GM19463 (cell line): Measurements from ENCODE around the gene DNAH14.
"Not testable (repeated sequence)": the region's sequence is repeated elsewhere in the genome, so short reads cannot be mapped to it uniquely, and the experiment has no call there.

Source experiments
- ATAC-seq: cut with Tn5 transposase; IDR thresholded peaks from one replicate; pipeline ENCODE4 v1.9.1; 2021; ENCODE audit warnings: mild to moderate bottlenecking, moderate library complexity; ENCODE audit not compliant: unreplicated experiment

Gene DNAH14

DNA sequence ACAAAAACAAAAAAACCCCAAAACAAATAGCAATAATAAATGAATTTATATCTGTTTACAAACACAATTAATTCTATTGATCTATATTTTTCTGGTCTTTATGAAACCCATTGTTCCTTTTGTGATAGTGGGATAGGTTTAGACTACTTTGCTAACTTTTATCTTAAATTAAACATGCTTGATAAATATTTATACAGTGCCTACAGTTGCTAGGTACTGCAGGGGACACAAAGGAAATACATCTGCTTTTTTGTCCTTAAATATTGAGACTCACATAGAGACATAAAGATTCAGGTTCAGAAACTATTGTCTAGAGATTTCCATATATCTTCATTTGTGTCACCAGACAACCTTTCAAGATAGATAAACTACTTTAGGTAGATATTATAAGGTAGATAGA lies 8.5 kb upstream of the DNAH14 start:
- ATAC-seq, result no peak

DNA sequence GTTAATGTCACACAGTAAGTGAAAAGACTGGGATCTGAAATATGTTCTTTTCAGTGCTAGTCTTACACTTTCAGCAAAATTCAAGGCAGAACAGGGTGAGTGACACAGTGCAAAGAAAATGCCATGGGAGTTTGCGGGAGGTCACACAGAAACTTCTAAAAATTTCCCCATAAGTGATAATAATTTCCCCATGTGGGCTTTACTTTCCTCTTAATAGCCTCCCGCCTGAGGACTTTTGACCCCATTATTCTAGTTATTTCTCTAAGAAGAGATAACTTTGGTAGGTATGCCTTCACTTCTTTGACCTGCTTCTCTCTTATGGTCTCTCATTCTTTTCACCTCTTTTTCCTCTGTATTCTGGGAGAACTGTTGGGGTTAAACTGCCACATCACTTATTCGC lies 8.1 kb upstream of the DNAH14 start:
- no peak for ATAC-seq

DNA sequence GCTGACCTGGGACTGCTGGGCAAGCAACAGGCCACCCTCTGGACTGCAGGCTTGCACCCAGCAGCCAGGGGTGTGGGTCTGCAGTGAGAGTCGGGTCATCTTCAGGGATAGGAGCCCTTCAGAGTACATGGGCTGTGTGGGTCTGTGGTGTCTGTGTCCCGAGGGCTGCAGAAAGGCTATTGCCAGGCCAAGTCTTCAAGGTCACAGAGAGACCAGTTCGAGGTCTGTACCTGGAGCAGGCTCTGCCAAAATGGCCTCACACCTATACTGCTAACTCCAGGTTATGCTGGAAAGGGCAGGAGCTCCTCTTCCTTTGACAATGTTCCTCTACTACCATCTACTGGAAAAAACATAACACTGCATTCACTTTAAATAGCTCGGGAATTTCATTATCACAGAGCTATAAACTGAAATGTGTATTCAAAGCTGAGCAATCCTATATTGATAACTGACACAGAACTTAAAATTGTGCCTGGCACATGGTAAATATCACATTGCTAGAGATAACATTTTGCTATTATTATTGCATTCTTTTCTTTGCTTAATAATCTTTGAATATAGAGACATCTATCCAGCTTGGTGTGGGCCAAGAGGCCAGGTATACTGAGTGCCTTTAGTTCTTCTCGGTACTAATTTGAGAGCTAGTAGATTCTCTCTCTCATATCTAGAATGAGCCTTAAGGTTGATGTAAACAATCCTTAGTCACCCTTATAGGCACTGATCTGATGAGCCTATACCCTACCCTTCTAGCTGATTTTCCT lies 6.9 kb upstream of the DNAH14 start:
- ATAC-seq, result peak; percentile 71

DNA sequence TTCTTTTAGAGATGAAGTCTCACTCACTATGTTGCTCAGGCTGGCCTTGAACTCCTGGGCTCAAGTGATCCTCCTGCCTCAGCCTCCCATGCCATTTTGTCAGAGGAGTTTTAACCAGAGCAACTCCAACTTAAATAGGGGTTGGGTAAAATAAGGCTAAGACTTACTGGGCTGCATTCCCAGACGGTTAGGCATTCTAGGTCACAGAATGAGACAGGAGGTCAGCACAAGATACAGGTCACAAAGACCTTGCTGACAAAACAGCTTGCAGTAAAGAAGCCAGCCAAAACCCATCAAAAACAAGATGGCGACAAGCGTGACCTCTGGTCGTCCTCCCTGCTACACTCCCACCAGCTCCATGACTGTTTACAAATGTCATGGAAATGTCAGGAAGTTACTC lies 5.7 kb upstream of the DNAH14 start:
- ATAC-seq, result no peak

DNA sequence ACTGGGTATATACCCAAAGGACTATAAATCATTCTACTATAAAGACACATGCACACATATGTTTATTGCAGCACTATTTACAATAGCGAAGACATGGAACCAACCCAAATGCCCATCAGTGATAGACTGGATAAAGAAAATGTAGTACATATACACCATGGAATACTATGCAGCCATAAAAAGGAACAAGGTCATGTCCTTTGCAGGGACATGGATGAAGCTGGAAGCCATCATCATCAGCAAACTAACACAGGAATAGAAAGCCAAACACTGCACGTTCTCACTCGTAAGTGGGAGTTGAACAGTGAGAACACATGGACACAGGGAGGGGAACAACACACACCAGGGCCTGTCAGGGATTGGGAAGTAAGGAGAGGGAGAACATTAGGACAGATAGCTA lies 1.8 kb upstream of the DNAH14 start:
- ATAC-seq, result not testable (repeated sequence)

DNA sequence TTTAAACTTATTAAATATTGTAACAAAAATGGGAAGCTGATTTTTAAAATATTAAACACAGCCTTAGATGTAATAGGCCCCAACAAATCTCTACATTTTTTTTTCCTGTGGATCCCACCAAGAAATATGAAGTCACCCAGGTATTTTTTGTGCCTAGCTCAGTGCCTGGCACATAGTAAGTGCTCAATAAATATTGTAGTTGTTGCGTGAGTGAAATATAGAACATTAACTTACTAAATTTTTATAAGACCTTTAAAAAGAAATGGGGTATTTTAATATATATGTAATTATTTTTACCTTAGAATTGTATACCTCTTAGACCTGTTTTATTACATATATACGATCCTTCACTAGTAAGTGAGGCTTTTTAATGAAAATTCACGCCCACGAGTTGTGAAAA lies 569 bp upstream of the DNAH14 start:
- ATAC-seq, result no peak

DNA sequence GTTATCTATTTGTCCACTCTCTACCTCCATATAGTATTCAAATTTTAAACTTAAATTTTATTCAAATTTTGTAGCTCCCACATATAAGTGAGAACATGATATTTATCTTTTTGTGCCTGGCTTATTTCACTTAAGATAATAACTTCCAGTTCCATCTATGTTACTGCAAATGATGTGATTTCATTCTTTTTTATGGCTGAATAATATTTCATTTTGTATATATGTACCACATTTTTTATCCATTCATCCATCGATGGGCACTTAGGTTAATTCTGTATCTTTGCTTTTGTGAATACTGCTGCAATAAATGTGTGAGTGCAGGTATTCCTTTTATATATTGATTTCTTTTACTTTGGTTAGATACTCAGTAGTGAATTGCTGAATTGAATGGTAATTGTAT lies 2.1 kb downstream of the DNAH14 start:
- no peak for ATAC-seq

DNA sequence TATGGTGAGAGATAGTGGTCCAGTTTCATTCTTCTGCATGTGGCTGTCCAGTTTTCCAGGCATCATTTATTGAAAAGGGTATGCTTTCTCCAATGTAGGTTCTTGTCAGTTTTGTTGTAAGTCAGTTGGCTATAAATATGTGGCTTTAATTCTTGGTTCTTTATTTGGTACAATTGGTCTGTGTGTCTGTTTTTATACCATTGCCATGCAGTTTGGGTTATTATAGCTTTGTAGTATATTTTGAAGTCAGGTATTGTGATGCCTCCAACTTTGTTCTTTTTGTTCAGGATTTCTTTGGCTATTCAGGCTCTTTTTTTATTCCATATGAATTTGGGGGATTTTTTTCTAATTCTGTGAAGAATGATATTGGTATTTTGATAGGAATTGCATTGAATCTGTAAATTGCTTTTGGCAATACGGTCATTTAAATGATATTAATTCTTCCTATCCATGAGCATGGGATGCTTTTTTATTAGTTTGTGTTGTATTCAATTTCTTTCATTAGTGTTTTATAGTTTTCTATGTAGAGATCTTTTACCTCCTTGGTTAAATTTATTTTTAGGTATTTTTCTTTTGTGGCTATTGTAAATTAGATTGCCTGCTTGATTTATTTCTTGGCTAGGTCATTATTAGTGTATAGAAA lies 3.3 kb downstream of the DNAH14 start:
- ATAC-seq, result no peak

DNA sequence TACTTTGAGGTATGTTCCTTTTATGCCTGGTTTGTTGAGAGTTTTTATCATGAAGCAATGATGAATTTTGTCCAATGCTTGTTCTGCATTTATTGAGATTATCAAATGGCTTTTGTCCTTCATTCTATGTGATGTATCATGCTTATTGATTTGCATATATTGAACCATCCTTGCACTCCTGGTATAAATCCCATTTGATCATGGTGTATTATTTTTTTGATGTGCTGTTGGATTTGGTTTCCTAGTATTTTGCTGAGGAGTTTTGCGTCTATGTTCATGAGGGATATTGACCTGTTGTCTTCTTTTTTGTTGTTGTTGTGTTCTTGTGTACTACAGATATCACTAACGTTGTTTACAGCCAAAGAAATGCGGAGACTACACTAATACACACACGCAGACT lies 4.1 kb downstream of the DNAH14 start:
- no peak for ATAC-seq

DNA sequence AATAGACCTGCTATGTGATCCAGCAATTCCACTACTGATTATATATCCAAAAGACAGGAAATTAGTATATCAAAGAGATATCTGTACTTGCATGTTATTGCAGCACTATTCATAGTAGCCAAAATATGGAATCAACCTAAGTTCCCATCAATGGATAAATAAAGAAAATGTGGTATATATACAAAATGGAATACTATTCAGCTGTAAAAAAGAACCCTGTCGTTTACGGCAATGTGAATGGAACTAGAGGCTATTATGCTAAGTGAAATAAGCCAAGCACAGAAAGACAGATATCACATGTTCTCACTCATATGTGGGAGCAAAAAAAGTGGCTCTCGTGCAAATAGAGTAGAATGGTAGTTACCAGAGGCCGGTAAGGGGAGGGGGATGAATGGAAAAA lies 9.2 kb downstream of the DNAH14 start:
- ATAC-seq, result no peak

DNA sequence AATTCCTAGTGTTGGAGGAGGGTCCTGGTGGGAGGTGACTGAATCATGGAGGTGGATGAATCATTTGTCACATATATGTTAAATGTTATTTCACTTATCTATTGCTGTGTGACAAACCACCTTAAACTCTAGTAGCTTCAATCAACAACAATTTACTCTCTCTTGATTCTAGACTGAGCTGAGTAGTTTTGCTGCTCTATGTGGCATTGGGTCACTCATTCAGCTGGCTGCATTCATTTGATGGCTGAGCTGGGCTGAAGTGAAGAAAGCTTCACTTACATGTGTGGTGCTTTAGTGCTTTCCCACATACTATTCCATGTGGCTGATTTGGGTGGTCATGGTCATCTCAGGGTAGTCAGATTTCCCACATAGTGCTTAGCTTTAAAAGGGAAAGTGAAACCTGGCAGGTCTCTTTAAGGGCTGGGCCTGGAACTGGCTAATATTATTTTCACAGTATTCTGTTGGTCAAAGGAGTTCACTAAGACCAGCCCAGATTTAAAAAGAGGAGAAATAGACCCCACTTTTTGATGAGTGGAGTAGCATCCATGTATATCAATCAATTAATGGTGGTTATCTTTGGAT lies 10.5 kb downstream of the DNAH14 start:
- no peak for ATAC-seq

DNA sequence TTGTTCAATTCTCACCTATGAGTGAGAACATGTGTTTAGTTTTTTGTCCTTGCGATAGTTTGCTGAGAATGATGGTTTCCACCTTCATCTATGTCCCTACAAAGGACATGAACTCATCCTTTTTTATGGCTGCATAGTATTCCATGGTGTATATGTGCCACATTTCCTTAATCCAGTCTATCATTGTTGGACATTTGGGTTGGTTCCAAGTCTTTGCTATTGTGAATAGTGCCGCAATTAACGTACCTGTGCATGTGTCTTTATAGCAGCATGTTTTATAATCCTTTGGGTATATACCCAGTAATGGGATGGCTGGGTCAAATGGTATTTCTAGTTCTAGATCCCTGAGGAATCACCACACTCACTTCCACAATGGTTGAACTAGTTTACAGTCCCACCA lies 11.3 kb downstream of the DNAH14 start:
- ATAC-seq, result not testable (repeated sequence)

DNA sequence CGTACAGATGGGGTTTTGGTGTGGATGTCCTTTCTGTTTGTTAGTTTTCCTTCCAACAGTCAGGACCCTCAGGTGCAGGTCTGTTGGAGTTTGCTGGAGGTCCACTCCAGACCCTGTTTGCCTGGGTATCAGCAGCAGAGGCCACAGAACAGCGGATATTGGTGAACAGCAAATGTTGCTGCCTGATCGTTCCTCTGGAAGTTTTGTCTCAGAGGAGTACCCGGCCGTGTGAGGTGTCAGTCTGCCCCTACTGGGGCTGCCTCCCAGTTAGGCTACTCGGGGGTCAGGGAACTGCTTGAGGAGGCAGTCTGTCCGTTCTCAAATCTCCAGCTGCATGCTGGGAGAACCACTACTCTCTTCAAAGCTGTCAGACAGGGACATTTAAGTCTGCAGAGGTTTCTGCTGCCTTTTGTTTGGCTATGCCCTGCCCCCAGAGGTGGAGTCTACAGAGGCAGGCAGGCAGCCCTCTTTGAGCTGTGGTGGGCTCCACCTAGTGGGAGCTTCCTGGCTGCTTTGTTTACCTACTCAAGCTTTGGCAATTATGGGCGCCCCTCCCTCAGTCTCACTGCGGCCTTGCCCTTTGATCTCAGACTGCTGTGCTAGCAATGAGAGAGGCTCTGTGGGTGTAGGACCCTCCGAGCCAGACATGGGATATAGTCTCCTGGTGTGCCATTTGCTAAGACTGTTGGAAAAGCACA lies 16.3 kb downstream of the DNAH14 start:
- ATAC-seq, result not testable (repeated sequence)

DNA sequence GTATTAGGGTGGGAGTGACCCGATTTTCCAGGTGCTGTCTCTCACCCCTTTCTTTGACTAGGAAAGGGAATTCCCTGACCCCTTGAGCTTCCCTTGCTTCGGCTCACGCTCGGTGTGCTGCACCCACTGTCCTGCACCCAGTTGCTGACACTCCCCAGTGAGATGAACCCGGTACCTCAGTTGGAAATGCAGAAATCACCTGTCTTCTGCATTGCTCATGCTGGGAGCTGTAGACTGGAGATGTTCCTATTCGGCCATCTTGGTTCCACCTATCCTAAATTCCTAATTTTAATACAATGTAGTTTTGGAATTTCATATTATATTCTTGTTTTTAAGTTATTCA lies 16.8 kb downstream of the DNAH14 start:
- not testable (repeated sequence) for ATAC-seq

DNA sequence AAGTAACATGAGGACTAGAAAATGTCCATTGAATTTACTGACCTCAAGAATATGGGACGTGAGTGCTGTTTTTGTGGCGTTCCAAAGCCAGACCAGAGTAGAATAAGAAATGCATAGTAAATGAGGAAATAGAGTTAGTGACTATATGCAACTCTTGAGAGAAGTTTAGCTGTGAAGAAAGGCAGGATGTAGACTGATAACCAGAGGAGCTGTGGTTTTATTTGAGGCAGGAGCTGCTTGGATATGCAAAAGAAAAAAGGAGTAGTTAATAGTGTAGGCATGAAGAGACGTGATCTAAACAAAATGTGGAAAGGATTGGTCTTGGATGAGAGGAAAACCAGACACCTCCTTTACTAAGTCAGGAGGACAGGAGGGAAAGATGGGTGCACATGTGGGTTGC lies 28.2 kb downstream of the DNAH14 start:
- no peak for ATAC-seq

DNA sequence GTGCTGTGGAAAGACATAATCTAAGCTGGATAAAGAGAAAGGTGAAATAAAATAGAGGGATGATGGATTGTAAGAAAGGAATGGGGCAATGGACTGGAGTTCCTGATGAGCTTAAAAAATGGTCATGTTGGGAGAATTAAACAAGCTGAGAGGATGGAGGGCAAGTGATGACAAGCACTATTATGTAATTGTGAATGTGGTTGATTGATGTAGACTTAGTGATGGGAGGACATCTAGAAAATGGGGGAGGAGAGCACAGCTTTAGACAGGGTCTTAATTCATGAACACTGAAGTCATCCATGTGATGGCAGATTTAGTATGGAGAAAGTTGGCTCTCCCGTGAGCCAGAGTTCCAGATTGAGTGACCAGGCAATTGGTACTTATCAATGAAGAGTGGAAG lies 29.0 kb downstream of the DNAH14 start:
- no peak for ATAC-seq

DNA sequence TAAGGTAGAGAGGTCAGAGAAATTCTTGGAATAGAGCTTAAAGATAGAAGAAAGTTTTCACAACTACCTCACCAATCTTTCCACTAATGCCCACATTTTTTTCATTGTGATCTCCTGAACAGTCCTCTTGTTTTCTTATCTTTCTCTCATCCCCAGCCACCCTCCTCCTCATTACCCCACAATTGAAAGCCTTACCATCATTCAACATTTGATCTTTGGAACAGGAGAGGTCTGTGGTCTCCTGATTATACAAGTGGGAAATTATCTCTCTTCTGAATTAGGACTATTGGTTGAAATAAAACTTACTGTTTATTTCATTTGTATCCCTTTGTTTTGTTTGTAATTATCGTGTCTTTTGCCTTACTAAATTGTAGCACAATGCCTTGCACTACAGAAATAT lies 29.6 kb downstream of the DNAH14 start:
- no peak for ATAC-seq

DNA sequence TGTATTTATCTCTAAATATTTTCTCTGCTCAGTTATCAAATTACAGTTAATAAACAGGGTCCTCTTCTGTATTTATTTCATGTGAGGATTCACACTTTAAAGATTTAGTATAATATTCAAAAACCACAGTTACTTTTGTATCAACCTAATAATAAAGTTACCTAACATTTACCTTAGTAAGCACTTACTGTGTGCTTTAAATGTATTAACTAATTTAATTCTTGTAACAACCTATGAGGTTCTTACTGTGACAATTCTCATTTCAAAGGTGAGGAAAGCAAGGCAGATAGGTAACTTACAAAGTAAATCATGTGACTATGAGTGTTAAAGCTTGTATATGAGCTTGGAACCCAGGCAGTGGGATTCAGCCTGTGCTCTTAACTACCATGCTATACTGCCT lies 30.2 kb downstream of the DNAH14 start:
- no peak for ATAC-seq

DNA sequence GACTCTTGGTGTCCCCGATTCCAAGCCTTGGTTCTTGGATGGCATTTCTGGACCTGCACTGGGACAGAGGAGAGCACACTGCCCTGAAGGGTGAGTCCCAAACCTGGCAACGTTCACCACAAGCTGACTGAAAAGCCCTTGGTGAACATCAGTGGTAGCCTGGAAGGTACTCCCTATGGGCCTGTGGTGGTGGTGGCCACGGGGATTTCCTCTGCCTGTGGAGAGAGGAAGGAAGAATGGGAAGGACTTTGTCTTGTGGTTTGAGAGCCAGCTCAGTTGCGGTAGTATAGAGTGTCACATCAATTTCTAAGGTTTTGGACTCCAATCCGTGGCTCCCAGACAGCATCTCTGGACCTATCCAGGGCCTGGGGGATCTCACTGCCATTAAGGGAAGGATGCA lies 50.7 kb downstream of the DNAH14 start:
- no peak for ATAC-seq

DNA sequence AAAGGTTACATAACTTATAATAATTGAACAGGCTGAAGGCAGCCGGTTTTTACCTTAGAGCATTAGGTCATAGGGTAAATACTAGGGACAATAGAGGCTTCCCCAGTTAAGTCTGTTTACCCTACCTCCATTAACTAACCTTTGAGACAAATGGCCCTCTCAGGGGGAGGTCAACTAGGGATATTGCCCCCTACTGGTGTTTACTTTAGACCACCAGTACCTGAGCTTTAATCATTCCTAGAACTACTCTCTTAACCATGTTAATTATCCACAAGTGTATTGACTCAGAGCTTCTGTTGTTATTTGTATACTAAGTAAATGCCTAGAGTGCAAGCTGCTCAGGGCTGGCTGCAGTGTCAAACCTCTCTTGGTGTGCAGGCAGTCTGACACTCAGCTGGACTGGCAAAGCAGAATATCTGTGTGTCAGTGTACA lies 52.5 kb downstream of the DNAH14 start:
- ATAC-seq, result not testable (repeated sequence)

DNA sequence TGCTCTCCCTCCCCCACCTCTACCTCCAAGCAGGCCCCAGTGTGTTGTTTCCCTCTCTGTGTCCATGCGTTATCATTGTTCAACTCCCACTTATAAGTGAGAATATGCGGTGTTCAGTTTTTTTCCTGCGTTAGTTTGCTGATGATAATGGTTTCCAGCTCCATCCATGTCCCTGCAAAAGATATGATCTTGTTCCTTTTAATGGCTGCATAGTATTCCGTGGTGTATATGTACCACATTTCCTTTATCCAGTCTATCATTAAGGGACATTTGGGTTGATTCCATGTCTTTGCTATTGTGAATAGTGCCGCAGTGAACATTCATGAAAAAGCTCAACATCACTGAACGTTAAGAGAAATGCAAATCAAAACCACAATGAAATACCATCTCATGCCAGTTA lies 58.6 kb downstream of the DNAH14 start:
- no peak for ATAC-seq

DNA sequence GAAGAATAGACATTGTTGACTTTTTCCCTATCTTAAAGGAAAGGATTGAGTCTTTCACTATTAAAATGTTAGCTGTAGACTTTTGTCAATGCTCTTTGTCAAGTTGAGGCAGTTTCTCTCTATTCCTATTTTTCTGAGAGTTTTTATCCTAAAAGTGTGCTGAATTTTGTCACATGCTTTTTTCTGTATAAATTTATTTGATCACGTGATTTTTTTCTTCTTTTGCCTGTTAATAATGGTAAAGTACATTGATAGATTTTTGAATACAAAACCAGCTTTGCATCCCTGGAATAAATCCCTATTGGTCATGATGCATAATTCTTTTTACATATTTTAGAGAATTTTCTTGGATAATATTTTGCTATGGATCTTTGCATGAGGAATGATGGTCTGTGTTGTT lies 60.1 kb downstream of the DNAH14 start:
- ATAC-seq, result no peak
